GM23338 (cell line): ENCODE measurements around the gene PACS2. TPM values are rescaled to one million over a fixed set of nuclear protein-coding genes. Genes with fewer than 3 reads are reported as not detected.

Experiments used
- ATAC-seq: fragments of 200-7000 bp; cut with Tn5 transposase; 3 replicates; pipeline ENCODE4 v1.9.1; 2020
- DNase-seq: peaks from one replicate; pipeline ENCODE4 v3.0.0-alpha.2; 2015; ENCODE audit warnings: low spot score
- H2AFZ ChIP-seq: fragments of 200-600 bp; sonication (generic); 2 replicates; pipeline ENCODE4 v1.8.0; 2016; ENCODE audit warnings: antibody characterized with exemption, mild to moderate bottlenecking, moderate library complexity
- H3F3A ChIP-seq: fragments of 200-600 bp; sonication (generic); replicated peaks from 2 replicates; pipeline ENCODE4 v1.8.0; 2017; ENCODE audit warnings: antibody characterized with exemption, mixed run types, low read depth
- H3K27ac ChIP-seq: fragments of 200-600 bp; sonication (generic); 2 replicates; pipeline ENCODE4 v1.6.1; 2016; ENCODE audit warnings: low read depth
- H3K27me3 ChIP-seq: fragments of 200-600 bp; sonication (generic); 2 replicates; pipeline ENCODE4 v1.8.0; 2016; ENCODE audit warnings: mild to moderate bottlenecking, mixed run types, moderate library complexity; ENCODE audit not compliant: insufficient read depth
- H3K36me3 ChIP-seq: fragments of 200-600 bp; sonication (generic); 2 replicates; pipeline ENCODE4 v1.8.0; 2016; ENCODE audit warnings: mild to moderate bottlenecking; ENCODE audit not compliant: insufficient read depth
- H3K4me1 ChIP-seq: fragments of 200-600 bp; sonication (generic); 2 replicates; pipeline ENCODE4 v1.8.0; 2016; ENCODE audit warnings: mild to moderate bottlenecking, moderate library complexity; ENCODE audit not compliant: insufficient read depth
- H3K4me2 ChIP-seq: fragments of 200-600 bp; sonication (generic); 2 replicates; pipeline ENCODE4 v1.7.1; 2017; ENCODE audit warnings: mixed run types
- H3K4me3 ChIP-seq: fragments of 200-600 bp; sonication (generic); 2 replicates; pipeline ENCODE4 v1.6.1; 2016; ENCODE audit warnings: mixed run types
- H3K79me2 ChIP-seq: fragments of 200-600 bp; sonication (generic); replicated peaks from 2 replicates; pipeline ENCODE4 v1.8.0; 2017; ENCODE audit warnings: mild to moderate bottlenecking; ENCODE audit not compliant: insufficient read depth
- H3K9me2 ChIP-seq: fragments of 200-600 bp; sonication (generic); 2 replicates; pipeline ENCODE4 v1.8.0; 2017; ENCODE audit not compliant: insufficient read depth
- H4K20me1 ChIP-seq: fragments of 200-600 bp; sonication (generic); replicated peaks from 2 replicates; pipeline ENCODE4 v1.8.0; 2017; ENCODE audit warnings: mild to moderate bottlenecking; ENCODE audit not compliant: insufficient read depth
- H3K27ac Mint-ChIP-seq: 2 replicates; pipeline ENCODE4 v1.8.0; 2020; ENCODE audit warnings: inconsistent platforms, mild to moderate bottlenecking, moderate library complexity, mixed read lengths
- H3K27me3 Mint-ChIP-seq: 3 replicates; pipeline ENCODE4 v1.8.0; 2022; ENCODE audit warnings: low read depth, mild to moderate bottlenecking, moderate library complexity, mixed read lengths, inconsistent platforms; ENCODE audit not compliant: insufficient read depth, poor library complexity
- H3K36me3 Mint-ChIP-seq: 3 replicates; pipeline ENCODE4 v1.8.0; 2021; ENCODE audit warnings: low read depth, mild to moderate bottlenecking, inconsistent platforms, moderate library complexity, mixed read lengths
- H3K4me1 Mint-ChIP-seq: 3 replicates; pipeline ENCODE4 v1.8.0; 2020; ENCODE audit warnings: mild to moderate bottlenecking, inconsistent platforms, mixed read lengths
- H3K4me3 Mint-ChIP-seq: 3 replicates; pipeline ENCODE4 v1.8.0; 2021; ENCODE audit warnings: moderate library complexity, mild to moderate bottlenecking, inconsistent platforms, mixed read lengths
- H3K9me3 Mint-ChIP-seq: 3 replicates; pipeline ENCODE4 v1.8.0; 2020; ENCODE audit warnings: moderate library complexity, mild to moderate bottlenecking, inconsistent platforms, mixed read lengths
- POLR2AphosphoS5 ChIP-seq: IDR thresholded peaks from 2 replicates; pipeline ENCODE4 v1.6.1; 2016; ENCODE audit warnings: antibody characterized with exemption, low read depth
- REST ChIP-seq: IDR thresholded peaks from one replicate; pipeline ENCODE4 v1.6.1; 2018; ENCODE audit warnings: antibody characterized with exemption; ENCODE audit not compliant: unreplicated experiment
- ZNF114 ChIP-seq: fragments of 250-450 bp; sonication (Bioruptor Pico); IDR thresholded peaks from 2 replicates; pipeline ENCODE4 v1.5.0; 2020; ENCODE audit warnings: mild to moderate bottlenecking, moderate library complexity
- ZNF462 ChIP-seq: fragments of 250-450 bp; sonication (Bioruptor Pico); IDR thresholded peaks from 2 replicates; pipeline ENCODE4 v1.5.0; 2020; ENCODE audit warnings: mild to moderate bottlenecking, moderate library complexity
- polyA plus RNA-seq: library from polyadenylated mRNA; unstranded; fragments of >200 nt; fragmentation: Nextera tagmentation; extraction: Ambion mirVana; gene quantifications from 2 replicates; pipeline ENCODE4 v1.2.1, GENCODE V29; 2016
- total RNA-seq: library from RNA; depleted of rRNA; stranded (reverse); fragments of >200 nt; shearing (Covaris generic); gene quantifications from 2 replicates; pipeline ENCODE4 v1.2.3, GENCODE V29; 2014

Gene PACS2
- total and polyA plus RNA-seq, 2 experiments from 2014 or later, result 22.5 to 79.0 TPM

- no peak for TF ChIP-seq ZNF462 (CRISPR knock-in tag)
- TF ChIP-seq ZNF114 (CRISPR knock-in tag), result no peak
Measured at GRCh38 chr14:105357626-105358025, 43.1 kb downstream of the PACS2 start (continued).

GRCh38 chr14:105358140-105358846 is 43.7 kb downstream of the PACS2 start:
- H3K9me3 Mint-ChIP-seq, result no peaks in the 10 kb centered on the region; the same call in 2 of the 3 replicates
- H3K4me3 Mint-ChIP-seq, result no peak overlapping the region
- Histone ChIP-seq H3K36me3 (no peaks in the 10 kb centered on the region), H3K4me2 (no peak overlapping the region), H4K20me1 (no peaks in the 10 kb centered on the region; the same call in 1 of the 2 replicates), H3K4me1 (no peaks in the 10 kb centered on the region), H3K27me3 (no peaks in the 10 kb centered on the region), H3K4me3 (no peak overlapping the region), H3F3A (no peaks in the 10 kb centered on the region), H3K79me2 (no peaks in the 10 kb centered on the region), H3K27ac (no peak overlapping the region), H2AFZ (no peak overlapping the region), H3K9me2 (no peaks in the 10 kb centered on the region)
- no peak overlapping the region for H3K27ac Mint-ChIP-seq
- DNase-seq, result no peak
- H3K4me1 Mint-ChIP-seq, result peaks cover 8% of the 10 kb centered on the region
- H3K36me3 Mint-ChIP-seq, result peaks cover 10% of the 10 kb centered on the region; the same call in 2 of the 3 replicates
- ATAC-seq, result no peak
- H3K27me3 Mint-ChIP-seq, result peaks cover 20% of the 10 kb centered on the region
- no peak for TF ChIP-seq REST
- no peak for TF ChIP-seq POLR2AphosphoS5
- no peak for TF ChIP-seq ZNF114 (CRISPR knock-in tag)
- no peak for TF ChIP-seq ZNF462 (CRISPR knock-in tag)
